Trophoblast cell (in vitro differentiated cells and primary cell): ENCODE data around the gene ICOSLG.
"Not testable (repeated sequence)": the region's sequence is repeated elsewhere in the genome, so short reads cannot be mapped to it uniquely, and the experiment has no call there.

Experiments
- DNase-seq, 2 donors: peaks; one replicate each; pipeline ENCODE4 v3.0.0-alpha.2; 2016
- H2AFZ ChIP-seq: 2 replicates; pipeline ENCODE4 v1.6.1; 2013; ENCODE audit warnings: low read length, moderate library complexity, mild to moderate bottlenecking; ENCODE audit not compliant: insufficient read depth, poor library complexity
- H2AK5ac ChIP-seq: 2 replicates; pipeline ENCODE4 v1.6.1; 2013; ENCODE audit warnings: mild to moderate bottlenecking, low read length
- H2BK120ac ChIP-seq: 2 replicates; pipeline ENCODE4 v1.6.1; 2013; ENCODE audit warnings: low read length, mild to moderate bottlenecking, moderate library complexity; ENCODE audit not compliant: insufficient read depth, poor library complexity
- H2BK12ac ChIP-seq: 2 replicates; pipeline ENCODE4 v1.6.1; 2013; ENCODE audit warnings: mild to moderate bottlenecking, low read length, moderate library complexity
- H2BK5ac ChIP-seq: 2 replicates; pipeline ENCODE4 v1.6.1; 2013; ENCODE audit warnings: low read length, low read depth, moderate library complexity, mild to moderate bottlenecking; ENCODE audit not compliant: poor library complexity
- H3K14ac ChIP-seq: 2 replicates; pipeline ENCODE4 v1.6.1; 2013; ENCODE audit warnings: mild to moderate bottlenecking, low read length
- H3K18ac ChIP-seq: 2 replicates; pipeline ENCODE4 v1.6.1; 2013; ENCODE audit warnings: mild to moderate bottlenecking, low read length
- H3K23ac ChIP-seq: 2 replicates; pipeline ENCODE4 v1.6.1; 2013; ENCODE audit warnings: low read length
- H3K27ac ChIP-seq: 2 replicates; pipeline ENCODE4 v1.5.1; 2013; ENCODE audit warnings: low read depth, mild to moderate bottlenecking, inconsistent platforms, low read length, moderate library complexity
- H3K27me3 ChIP-seq: 2 replicates; pipeline ENCODE4 v1.6.1; 2013; ENCODE audit warnings: inconsistent platforms, mild to moderate bottlenecking, low read length, moderate library complexity; ENCODE audit not compliant: insufficient read depth
- H3K36me3 ChIP-seq, 2 experiments: 1 replicate in 1 of 2; 2 replicates in 1 of 2; pipeline ENCODE4 v1.6.1; 2013; ENCODE audit warnings: low read length in 2 of 2, mild to moderate bottlenecking in 2 of 2, moderate library complexity in 1 of 2; ENCODE audit not compliant: insufficient read depth in 2 of 2, control insufficient read depth in 1 of 2
- H3K4ac ChIP-seq: 2 replicates; pipeline ENCODE4 v1.6.1; 2013; ENCODE audit warnings: low read depth, mild to moderate bottlenecking, low read length, moderate library complexity
- H3K4me1 ChIP-seq, 2 experiments: 1 replicate in 1 of 2; 2 replicates in 1 of 2; pipeline ENCODE4 v1.6.1; 2013; ENCODE audit warnings: low read length in 2 of 2, mild to moderate bottlenecking in 2 of 2, moderate library complexity in 1 of 2; ENCODE audit not compliant: insufficient read depth in 2 of 2, control insufficient read depth in 1 of 2
- H3K4me2 ChIP-seq: 2 replicates; pipeline ENCODE4 v1.6.1; 2013; ENCODE audit warnings: inconsistent platforms, mild to moderate bottlenecking, low read length, moderate library complexity
- H3K4me3 ChIP-seq: 2 replicates; pipeline ENCODE4 v1.5.1; 2013; ENCODE audit warnings: mild to moderate bottlenecking, low read depth, low read length, inconsistent platforms
- H3K79me1 ChIP-seq: one replicate; pipeline ENCODE4 v1.6.1; 2013; ENCODE audit warnings: low read length
- H3K79me2 ChIP-seq: 2 replicates; pipeline ENCODE4 v1.6.1; 2013; ENCODE audit warnings: low read length, mild to moderate bottlenecking; ENCODE audit not compliant: control insufficient read depth, insufficient read depth, poor library complexity
- H3K9ac ChIP-seq: 2 replicates; pipeline ENCODE4 v1.6.1; 2013; ENCODE audit warnings: mild to moderate bottlenecking, low read length
- H3K9me3 ChIP-seq: 2 replicates; pipeline ENCODE4 v1.6.1; 2013; ENCODE audit warnings: low read depth, mild to moderate bottlenecking, control low read depth, inconsistent platforms, low read length; ENCODE audit not compliant: insufficient read depth
- H4K12ac ChIP-seq: 2 replicates; pipeline ENCODE4 v1.6.1; 2013; ENCODE audit warnings: low read depth, mild to moderate bottlenecking, low read length, moderate library complexity
- H4K8ac ChIP-seq: 2 replicates; pipeline ENCODE4 v1.6.1; 2013; ENCODE audit warnings: low read depth, mild to moderate bottlenecking, low read length, moderate library complexity
- H4K91ac ChIP-seq: one replicate; pipeline ENCODE4 v1.6.1; 2013; ENCODE audit warnings: low read depth, mild to moderate bottlenecking, low read length, moderate library complexity
- WGBS: extraction: QIAGEN DNeasy Blood & Tissue Kit; methylation state at CpG from one replicate; pipeline ENCODE4 v1.1.7; 2013; ENCODE audit warnings: missing lambda C conversion rate; ENCODE audit not compliant: insufficient read length, insufficient coverage; ENCODE audit errors: extremely low coverage; 5-methylcytosine and 5-hydroxymethylcytosine counted together

The ICOSLG gene

DNA sequence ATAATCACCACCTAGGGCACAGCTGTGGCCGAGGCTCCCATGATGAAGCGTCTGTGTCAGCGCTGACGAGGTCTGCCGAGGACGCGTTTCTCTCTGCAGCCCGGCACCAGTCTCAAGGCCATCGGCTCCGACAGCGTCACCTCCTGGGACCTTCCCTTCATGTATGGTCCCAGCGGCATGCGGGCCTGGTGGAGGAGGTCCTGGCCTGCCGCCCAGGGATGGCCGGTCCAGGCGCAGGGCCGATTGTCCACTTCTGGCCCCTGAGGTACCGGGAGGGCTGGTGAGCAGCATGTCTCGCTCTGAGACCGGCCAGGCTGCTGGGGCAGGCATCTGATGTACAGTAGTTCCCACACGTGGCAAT lies 43.6 kb downstream of the ICOSLG start:
- not testable (repeated sequence) for H3K79me2 ChIP-seq, H3K4me2 ChIP-seq, H4K8ac ChIP-seq, H3K4ac ChIP-seq, H2AFZ ChIP-seq, H3K9ac ChIP-seq, H3K4me1 ChIP-seq, H3K18ac ChIP-seq, H4K12ac ChIP-seq, H2AK5ac ChIP-seq, H3K4me3 ChIP-seq, H3K27me3 ChIP-seq, H3K9me3 ChIP-seq, H2BK12ac ChIP-seq, H3K23ac ChIP-seq, DNase-seq, H3K36me3 ChIP-seq, H2BK120ac ChIP-seq, H4K91ac ChIP-seq, H3K14ac ChIP-seq, H3K79me1 ChIP-seq, H3K27ac ChIP-seq, H2BK5ac ChIP-seq
- no CpG with 5 or more reads among the region's 21 CpGs for WGBS

DNA sequence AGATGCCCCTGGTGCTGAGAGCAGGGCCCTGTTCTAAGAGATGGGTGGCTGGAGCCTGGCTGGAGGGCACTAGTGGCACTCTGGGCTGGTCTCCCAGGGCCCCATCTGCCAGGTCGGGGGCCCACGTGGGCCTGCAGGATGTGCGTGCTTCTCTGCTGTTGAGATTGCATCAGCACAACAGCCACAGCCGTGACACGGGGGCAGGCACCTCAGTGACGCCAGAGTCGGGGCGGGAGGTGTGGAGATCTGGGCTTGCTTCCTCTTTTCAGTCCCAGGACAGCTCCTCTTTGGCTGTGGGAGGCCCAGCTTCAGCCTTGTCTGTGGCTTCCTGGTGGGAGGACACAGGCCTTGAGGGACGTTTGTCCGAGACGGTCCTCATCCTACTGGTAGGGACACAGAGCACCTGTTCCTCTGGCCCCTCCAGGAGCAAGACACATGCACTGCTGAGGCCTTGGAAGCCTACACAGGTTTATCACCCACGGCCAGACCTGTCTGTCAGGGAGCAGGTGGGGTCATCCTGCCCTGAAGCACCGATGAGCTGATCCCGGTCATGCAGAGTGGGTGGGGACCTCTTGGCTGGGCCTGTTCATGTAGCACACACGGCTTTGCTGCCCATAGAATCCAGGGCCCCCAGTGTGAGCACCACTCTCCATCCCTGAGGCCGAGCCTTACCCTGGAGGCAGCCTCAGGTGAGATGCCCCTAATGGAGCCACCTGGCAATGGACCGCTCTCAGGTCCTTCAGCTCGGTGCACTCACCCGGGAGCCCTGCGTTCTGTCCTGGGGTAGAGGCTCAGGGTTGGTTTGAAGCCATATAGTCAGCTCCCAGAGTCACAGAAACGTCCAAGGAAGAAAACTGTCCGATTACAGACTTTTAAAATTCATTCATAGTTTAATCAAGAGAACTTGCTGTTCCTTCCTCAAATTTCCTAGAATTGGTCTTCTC lies 44.3 kb downstream of the ICOSLG start:
- not testable (repeated sequence) for H3K4me2 ChIP-seq, H2BK5ac ChIP-seq, H3K4ac ChIP-seq, H3K27ac ChIP-seq, H3K79me1 ChIP-seq, H3K18ac ChIP-seq, H3K23ac ChIP-seq, H4K8ac ChIP-seq, H3K14ac ChIP-seq, H4K12ac ChIP-seq, H3K79me2 ChIP-seq, H3K27me3 ChIP-seq, H2AFZ ChIP-seq, H3K36me3 ChIP-seq, H3K9ac ChIP-seq, DNase-seq, H2AK5ac ChIP-seq, H2BK12ac ChIP-seq, H2BK120ac ChIP-seq, H3K4me1 ChIP-seq, H4K91ac ChIP-seq, H3K4me3 ChIP-seq, H3K9me3 ChIP-seq
- no CpG with 5 or more reads among the region's 22 CpGs for WGBS

DNA sequence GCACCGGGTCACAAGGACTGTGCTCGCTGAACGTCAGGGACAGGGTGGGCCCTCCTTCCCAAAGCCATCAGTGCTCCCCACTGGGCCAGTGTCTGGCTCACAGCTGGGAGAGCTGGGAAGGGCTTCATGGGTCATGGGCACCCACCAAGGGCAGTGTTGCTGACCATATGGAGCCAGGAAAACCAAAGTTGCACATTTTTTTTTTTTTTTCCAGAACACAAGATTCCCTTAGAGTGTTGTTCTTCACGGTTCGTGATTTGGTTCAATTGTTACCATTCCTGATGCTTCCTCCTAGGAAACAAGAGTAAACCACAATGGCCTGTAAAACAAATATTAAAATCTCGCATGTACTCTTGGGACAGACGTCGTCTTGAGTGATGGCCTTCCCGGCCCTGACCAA lies 45.9 kb downstream of the ICOSLG start:
- H3K4me3 ChIP-seq, H2BK120ac ChIP-seq, H3K27me3 ChIP-seq, H3K9ac ChIP-seq, H2AFZ ChIP-seq, H2AK5ac ChIP-seq, H3K4me1 ChIP-seq, DNase-seq, H4K12ac ChIP-seq, H3K18ac ChIP-seq, H3K79me2 ChIP-seq, H3K9me3 ChIP-seq, H3K79me1 ChIP-seq, H3K14ac ChIP-seq, H3K36me3 ChIP-seq, H3K4ac ChIP-seq, H4K91ac ChIP-seq, H3K23ac ChIP-seq, H3K27ac ChIP-seq, H2BK5ac ChIP-seq, H2BK12ac ChIP-seq, H3K4me2 ChIP-seq, H4K8ac ChIP-seq: not testable (repeated sequence)
- WGBS = no CpG with 5 or more reads among the region's 9 CpGs

DNA sequence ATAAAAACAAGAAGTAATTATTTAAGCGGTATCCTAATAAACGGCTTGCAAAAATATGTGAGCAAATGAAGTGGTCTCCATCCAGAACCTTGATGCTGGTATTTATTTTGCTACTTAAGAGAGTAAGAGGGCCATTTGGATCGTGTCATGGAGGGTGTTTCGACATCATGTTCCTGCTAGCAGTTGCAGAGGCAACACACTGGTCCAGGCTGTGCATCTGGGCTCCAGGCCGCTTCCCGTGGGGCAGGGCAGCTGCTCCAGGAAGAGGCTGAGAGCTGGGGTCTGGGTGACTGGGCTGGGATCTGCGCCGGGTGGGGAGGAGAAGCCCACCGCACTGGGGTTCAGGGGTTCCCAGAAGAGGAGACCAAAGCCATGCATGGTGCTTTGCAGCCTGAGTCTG lies 46.3 kb downstream of the ICOSLG start:
- WGBS = no CpG with 5 or more reads among the region's 9 CpGs
- H3K79me2 ChIP-seq, H3K36me3 ChIP-seq, H3K9me3 ChIP-seq, H3K4me3 ChIP-seq, H4K12ac ChIP-seq, H2BK120ac ChIP-seq, H3K79me1 ChIP-seq, H3K18ac ChIP-seq, H2AK5ac ChIP-seq, H4K91ac ChIP-seq, H3K14ac ChIP-seq, H3K23ac ChIP-seq, H3K27me3 ChIP-seq, H4K8ac ChIP-seq, H3K4me2 ChIP-seq, H3K27ac ChIP-seq, H2AFZ ChIP-seq, H2BK5ac ChIP-seq, DNase-seq, H3K4ac ChIP-seq, H3K4me1 ChIP-seq, H3K9ac ChIP-seq, H2BK12ac ChIP-seq: not testable (repeated sequence)
